Thoracic aorta (tissue), 2 donors: ENCODE measurements around the gene ADRA1B. TPM values are rescaled to one million over a fixed set of nuclear protein-coding genes. Genes with fewer than 3 reads are reported as not detected.

Experiments
- ATAC-seq: fragments of 150-250 bp; one replicate; pipeline ENCODE4 v1.8.0; 2017; ENCODE audit warnings: low read depth; ENCODE audit not compliant: insufficient number of reproducible peaks, low FRiP score
- DNase-seq: peaks from one replicate; pipeline ENCODE4 v3.0.0-alpha.2; 2020; ENCODE audit warnings: low spot score
- H3K27ac ChIP-seq, 2 donors: fragments of 200-600 bp; sonication (generic); 1 replicate in 1 of 2; 2 replicates in 1 of 2; pipeline ENCODE4 v1.5.1; 2016; ENCODE audit warnings: mild to moderate bottlenecking in 2 of 2, moderate library complexity in 2 of 2
- H3K27me3 ChIP-seq: fragments of 200-600 bp; sonication (generic); replicated peaks from 2 replicates; pipeline ENCODE4 v1.6.0; 2016; ENCODE audit warnings: mild to moderate bottlenecking; ENCODE audit not compliant: insufficient read depth
- H3K36me3 ChIP-seq: fragments of 200-600 bp; sonication (generic); one replicate; pipeline ENCODE4 v1.5.1; 2016
- H3K4me1 ChIP-seq, 2 donors: fragments of 200-600 bp; sonication (generic); 1 replicate in 1 of 2; 2 replicates in 1 of 2; pipeline versions ENCODE4 v1.5.1 to v1.6.0; 2016; ENCODE audit warnings: low read depth in 2 of 2, mild to moderate bottlenecking in 1 of 2; ENCODE audit not compliant: control insufficient read depth in 1 of 2
- H3K4me3 ChIP-seq: fragments of 200-600 bp; sonication (generic); 2 replicates; pipeline ENCODE4 v1.5.1; 2016; ENCODE audit warnings: mild to moderate bottlenecking
- H3K9me3 ChIP-seq: fragments of 200-600 bp; sonication (generic); 2 replicates; pipeline ENCODE4 v1.5.1; 2016
- total RNA-seq, 2 donors: library from RNA; depleted of rRNA; stranded (reverse); fragments of >200 nt; gene quantifications; one replicate each; pipeline versions ENCODE4 v1.1.0 to v1.2.3, GENCODE V29; 2016
- TF ChIP-seq, protein P1 (sequence below): fragments of 200-600 bp; sonication (generic); IDR thresholded peaks from one replicate; pipeline ENCODE4 v1.5.1; 2019; ENCODE audit warnings: antibody characterized with exemption

The ADRA1B gene
- total RNA-seq, 2 donors from 2014 or later = 14.8 to 53.3 TPM

DNA sequence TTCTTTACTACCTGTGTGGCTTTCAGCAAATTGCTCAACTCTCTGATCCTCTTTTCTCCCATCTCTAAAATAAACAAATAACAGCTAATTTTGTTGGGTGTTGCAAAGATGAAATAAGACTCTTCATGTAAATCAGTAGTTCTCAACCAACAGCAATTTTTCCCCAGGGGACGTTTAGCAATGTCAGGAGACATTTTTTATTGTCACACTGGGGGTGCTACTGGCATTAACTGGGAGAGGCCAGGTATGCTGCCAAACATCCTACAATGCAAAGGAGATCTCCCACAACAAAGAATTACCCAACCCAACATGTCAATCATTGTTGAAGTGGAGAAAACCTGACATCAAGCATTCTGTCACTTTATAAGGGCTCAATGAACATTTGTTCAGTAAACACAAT, 19.7 kb downstream of the ADRA1B start:
- no peaks in the 10 kb centered on the region for H3K36me3 ChIP-seq
- H3K27me3 ChIP-seq = no peaks in the 10 kb centered on the region
- H3K4me3 ChIP-seq = no peak overlapping the region
- DNase-seq (no peak), ATAC-seq (no peak)
- TF ChIP-seq, protein P1, sequence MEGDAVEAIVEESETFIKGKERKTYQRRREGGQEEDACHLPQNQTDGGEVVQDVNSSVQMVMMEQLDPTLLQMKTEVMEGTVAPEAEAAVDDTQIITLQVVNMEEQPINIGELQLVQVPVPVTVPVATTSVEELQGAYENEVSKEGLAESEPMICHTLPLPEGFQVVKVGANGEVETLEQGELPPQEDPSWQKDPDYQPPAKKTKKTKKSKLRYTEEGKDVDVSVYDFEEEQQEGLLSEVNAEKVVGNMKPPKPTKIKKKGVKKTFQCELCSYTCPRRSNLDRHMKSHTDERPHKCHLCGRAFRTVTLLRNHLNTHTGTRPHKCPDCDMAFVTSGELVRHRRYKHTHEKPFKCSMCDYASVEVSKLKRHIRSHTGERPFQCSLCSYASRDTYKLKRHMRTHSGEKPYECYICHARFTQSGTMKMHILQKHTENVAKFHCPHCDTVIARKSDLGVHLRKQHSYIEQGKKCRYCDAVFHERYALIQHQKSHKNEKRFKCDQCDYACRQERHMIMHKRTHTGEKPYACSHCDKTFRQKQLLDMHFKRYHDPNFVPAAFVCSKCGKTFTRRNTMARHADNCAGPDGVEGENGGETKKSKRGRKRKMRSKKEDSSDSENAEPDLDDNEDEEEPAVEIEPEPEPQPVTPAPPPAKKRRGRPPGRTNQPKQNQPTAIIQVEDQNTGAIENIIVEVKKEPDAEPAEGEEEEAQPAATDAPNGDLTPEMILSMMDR = no peak
- H3K27ac ChIP-seq = no peak overlapping the region
- no peaks in the 10 kb centered on the region for H3K9me3 ChIP-seq
- H3K4me1 ChIP-seq = peaks cover 0 to 5% of the 10 kb centered on the region in 2 donors

DNA sequence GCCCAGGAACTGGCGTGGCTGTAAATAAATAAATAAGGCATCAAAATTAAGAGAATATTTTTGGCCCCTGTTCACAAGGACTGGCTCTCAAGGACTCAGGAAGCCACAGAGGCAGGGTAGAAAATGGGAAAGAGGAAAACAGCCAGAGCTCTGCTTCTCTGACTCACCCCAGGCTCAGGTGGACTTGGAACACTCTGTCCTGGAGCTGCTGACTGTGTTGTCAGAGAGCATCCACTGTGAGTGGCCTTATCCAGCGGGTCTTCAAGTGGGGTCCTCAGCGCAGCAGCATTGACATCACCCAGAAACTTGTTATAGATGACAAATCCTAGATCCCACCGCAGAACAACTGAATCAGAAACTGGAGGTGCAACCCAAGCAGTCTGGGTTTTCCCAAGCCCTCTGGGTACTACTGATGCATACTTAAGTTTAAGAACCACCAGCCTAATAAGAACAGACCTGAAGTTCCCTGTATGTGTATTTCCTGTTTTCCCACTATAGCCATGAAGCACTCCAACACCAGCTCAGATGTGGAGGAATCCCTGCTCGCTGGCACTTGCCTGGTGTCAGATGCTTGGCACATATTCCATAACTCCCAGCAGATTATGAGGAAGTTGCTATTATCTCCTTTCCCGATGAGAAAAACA, 20.5 kb downstream of the ADRA1B start:
- TF ChIP-seq, protein P1 = no peak
- no peaks in the 10 kb centered on the region for H3K27me3 ChIP-seq
- no peak overlapping the region for H3K27ac ChIP-seq
- no peaks in the 10 kb centered on the region for H3K36me3 ChIP-seq
- ATAC-seq (no peak), DNase-seq (no peak)
- H3K9me3 ChIP-seq = no peaks in the 10 kb centered on the region
- H3K4me3 ChIP-seq = no peak overlapping the region
- H3K4me1 ChIP-seq = peaks cover 0 to 5% of the 10 kb centered on the region in 2 donors

DNA sequence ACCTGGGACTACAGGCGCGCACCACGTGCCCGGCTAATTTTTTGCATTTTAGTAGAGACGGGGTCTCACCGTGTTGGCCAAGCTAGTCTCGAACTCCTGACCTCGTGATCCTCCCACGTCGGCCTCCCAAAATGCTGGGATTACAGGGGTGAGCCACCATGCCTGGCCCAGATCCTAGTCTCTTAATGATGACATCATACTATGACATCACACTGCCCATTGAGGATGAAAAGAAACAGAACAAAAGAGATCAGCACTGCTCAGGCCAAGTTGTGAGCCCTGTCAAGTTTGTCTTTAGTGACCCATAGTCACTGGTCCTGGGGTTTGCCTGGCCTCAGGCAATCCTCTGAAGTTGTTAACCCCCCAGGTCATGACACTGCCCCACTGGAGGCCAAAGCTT, 21.3 kb downstream of the ADRA1B start:
- Histone ChIP-seq H3K27me3 (no peaks in the 10 kb centered on the region), H3K4me3 (no peak overlapping the region), H3K36me3 (no peaks in the 10 kb centered on the region), H3K9me3 (no peaks in the 10 kb centered on the region), H3K4me1 (peaks cover 0 to 5% of the 10 kb centered on the region in 2 donors), H3K27ac (no peak overlapping the region)
- ATAC-seq (no peak), DNase-seq (no peak)
- TF ChIP-seq, protein P1 = no peak

DNA sequence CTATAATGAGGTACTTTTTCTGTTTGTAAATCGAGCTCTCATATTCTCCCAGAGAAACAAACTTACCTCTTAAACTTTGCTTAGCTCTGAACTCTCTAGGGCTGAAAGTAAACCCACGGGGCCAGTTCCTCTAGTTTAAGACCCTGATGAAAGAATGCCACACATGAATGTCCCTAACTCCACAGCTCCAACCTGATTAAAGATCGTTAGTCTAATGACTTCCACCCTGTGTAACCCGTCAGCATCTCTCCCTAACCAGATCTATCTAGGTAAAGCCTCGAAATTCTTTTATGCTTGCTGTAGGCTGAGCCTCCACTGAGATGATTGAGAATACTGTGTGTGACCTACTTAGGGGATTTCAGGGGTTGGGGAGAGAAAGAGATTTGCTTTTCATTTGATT, 27.0 kb downstream of the ADRA1B start:
- H3K27ac ChIP-seq = no peak overlapping the region
- ATAC-seq (no peak), DNase-seq (no peak)
- no peaks in the 10 kb centered on the region for H3K36me3 ChIP-seq
- no peaks in the 10 kb centered on the region for H3K9me3 ChIP-seq
- no peaks in the 10 kb centered on the region for H3K27me3 ChIP-seq
- TF ChIP-seq, protein P1 = no peak
- H3K4me1 ChIP-seq = no peaks in the 10 kb centered on the region
- H3K4me3 ChIP-seq = no peak overlapping the region

DNA sequence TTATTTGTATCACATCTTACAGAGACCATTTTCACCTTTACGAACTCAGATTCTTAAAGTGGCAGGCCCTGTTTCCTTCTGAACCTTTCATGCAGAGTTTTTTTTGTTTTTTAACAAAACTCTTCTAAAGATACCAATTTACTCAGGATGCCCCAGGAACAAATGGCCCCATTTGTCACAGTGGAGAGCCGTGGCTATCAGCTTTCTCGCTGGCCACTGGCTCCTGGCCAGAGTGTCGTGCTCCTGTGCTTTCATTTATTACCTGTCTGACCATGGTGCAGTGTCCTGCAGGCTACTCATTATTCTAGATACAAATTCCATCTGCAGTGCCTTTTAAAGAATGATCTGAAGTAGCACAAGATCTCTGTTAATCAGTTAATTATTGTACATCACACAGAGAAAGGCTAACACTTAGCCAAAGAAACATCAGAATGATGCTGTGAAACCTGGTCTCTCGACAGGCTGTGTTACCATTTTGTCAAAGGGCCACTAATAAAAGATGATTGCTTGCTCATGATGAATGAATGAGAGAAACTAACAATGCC, 27.8 kb downstream of the ADRA1B start:
- Histone ChIP-seq H3K9me3 (no peaks in the 10 kb centered on the region), H3K27me3 (no peaks in the 10 kb centered on the region), H3K4me3 (no peak overlapping the region), H3K27ac (no peak overlapping the region), H3K36me3 (no peaks in the 10 kb centered on the region), H3K4me1 (no peaks in the 10 kb centered on the region)
- TF ChIP-seq, protein P1 = no peak
- ATAC-seq = no peak
- DNase-seq = no peak
